ENCODE measurements around the gene NFKB1.
A peak's percentile ranks its signal among the peaks of the same experiment; 100 is the strongest.

Gene NFKB1

GRCh38 chr4:102500352-102500695, 835 bp upstream of the NFKB1 start:
- H3K4me2 ChIP-seq (ENCODE audit: low read length), result peak overlapping the region; percentile 82
- peak overlapping the region; percentile 62 for H3K27ac ChIP-seq (ENCODE audit: low read length)
- no peaks in the 10 kb centered on the region for H3K9me3 ChIP-seq (ENCODE audit: insufficient read depth, low read length)
- H3K9ac ChIP-seq (ENCODE audit: low read length), result peak overlapping the region; percentile 99
- H4K20me1 ChIP-seq (ENCODE audit: insufficient read depth, low read length), result peaks cover 25% of the 10 kb centered on the region
- TF ChIP-seq EZH2phosphoT487 (IDR thresholded peaks at IDR 0.05; ENCODE audit: low read depth) (no peak), CTCF (IDR thresholded peaks at IDR 0.05; ENCODE audit: low read depth, low read length) (peak; percentile 24; the same call in 1 of the 2 replicates)
- H3K79me2 ChIP-seq (ENCODE audit: low read length), result peaks cover 47% of the 10 kb centered on the region
- H3K4me3 ChIP-seq (ENCODE audit: low read length), result peak overlapping the region; percentile 81
- H3K36me3 ChIP-seq (replicated peaks; ENCODE audit: low read depth, low read length), result peaks cover 16% of the 10 kb centered on the region
- peaks cover 27% of the 10 kb centered on the region for H3K4me1 ChIP-seq (ENCODE audit: low read length)
- H3K27me3 ChIP-seq (ENCODE audit: low read depth, low read length), result no peaks in the 10 kb centered on the region
- peak overlapping the region; percentile 64 for H2AFZ ChIP-seq (ENCODE audit: low read depth, low read length)

GRCh38 chr4:102501447-102501696, 213 bp downstream of the NFKB1 start:
- Histone ChIP-seq H2AFZ (ENCODE audit: low read depth, low read length) (no peak overlapping the region), H3K36me3 (replicated peaks; ENCODE audit: low read depth, low read length) (peaks cover 16% of the 10 kb centered on the region), H4K20me1 (ENCODE audit: insufficient read depth, low read length) (peaks cover 35% of the 10 kb centered on the region), H3K4me3 (ENCODE audit: low read length) (peak overlapping the region; percentile 81), H3K9me3 (ENCODE audit: insufficient read depth, low read length) (no peaks in the 10 kb centered on the region), H3K27me3 (ENCODE audit: low read depth, low read length) (no peaks in the 10 kb centered on the region), H3K4me1 (ENCODE audit: low read length) (peaks cover 37% of the 10 kb centered on the region), H3K79me2 (ENCODE audit: low read length) (peaks cover 57% of the 10 kb centered on the region), H3K4me2 (ENCODE audit: low read length) (peak overlapping the region; percentile 82), H3K27ac (ENCODE audit: low read length) (peak overlapping the region; percentile 93), H3K9ac (ENCODE audit: low read length) (peak overlapping the region; percentile 99)
- TF ChIP-seq EZH2phosphoT487 (IDR thresholded peaks at IDR 0.05; ENCODE audit: low read depth) (no peak), CTCF (IDR thresholded peaks at IDR 0.05; ENCODE audit: low read depth, low read length) (no peak)

- no peak overlapping the region for H2AFZ ChIP-seq (ENCODE audit: low read depth, low read length)
- TF ChIP-seq EZH2phosphoT487 (IDR thresholded peaks at IDR 0.05; ENCODE audit: low read depth) (no peak), CTCF (IDR thresholded peaks at IDR 0.05; ENCODE audit: low read depth, low read length) (no peak)
- H3K9ac ChIP-seq (ENCODE audit: low read length), result peak overlapping the region; percentile 99
- no peaks in the 10 kb centered on the region for H3K9me3 ChIP-seq (ENCODE audit: insufficient read depth, low read length)
- peaks cover 41% of the 10 kb centered on the region for H4K20me1 ChIP-seq (ENCODE audit: insufficient read depth, low read length)
- peaks cover 40% of the 10 kb centered on the region for H3K4me1 ChIP-seq (ENCODE audit: low read length)
- H3K36me3 ChIP-seq (replicated peaks; ENCODE audit: low read depth, low read length), result peaks cover 16% of the 10 kb centered on the region
- peak overlapping the region; percentile 81 for H3K4me3 ChIP-seq (ENCODE audit: low read length)
- no peaks in the 10 kb centered on the region for H3K27me3 ChIP-seq (ENCODE audit: low read depth, low read length)
- H3K27ac ChIP-seq (ENCODE audit: low read length), result peak overlapping the region; percentile 93
- peak overlapping the region; percentile 74 for H3K4me2 ChIP-seq (ENCODE audit: low read length)
- peaks cover 68% of the 10 kb centered on the region for H3K79me2 ChIP-seq (ENCODE audit: low read length)
Measured at GRCh38 chr4:102502543-102502818, 1.3 kb downstream of the NFKB1 start.

- no peak for TF ChIP-seq EZH2phosphoT487 (IDR thresholded peaks at IDR 0.05; ENCODE audit: low read depth)
- no peak for TF ChIP-seq CTCF (IDR thresholded peaks at IDR 0.05; ENCODE audit: low read depth, low read length)
- Histone ChIP-seq H3K4me1 (ENCODE audit: low read length) (peaks cover 46% of the 10 kb centered on the region), H3K9ac (ENCODE audit: low read length) (peak overlapping the region; percentile 99), H2AFZ (ENCODE audit: low read depth, low read length) (no peak overlapping the region), H3K4me3 (ENCODE audit: low read length) (peak overlapping the region; percentile 81), H3K4me2 (ENCODE audit: low read length) (peak overlapping the region; percentile 74), H3K36me3 (replicated peaks; ENCODE audit: low read depth, low read length) (peaks cover 16% of the 10 kb centered on the region), H3K27me3 (ENCODE audit: low read depth, low read length) (no peaks in the 10 kb centered on the region), H3K27ac (ENCODE audit: low read length) (peak overlapping the region; percentile 93), H3K79me2 (ENCODE audit: low read length) (peaks cover 77% of the 10 kb centered on the region), H4K20me1 (ENCODE audit: insufficient read depth, low read length) (peaks cover 49% of the 10 kb centered on the region), H3K9me3 (ENCODE audit: insufficient read depth, low read length) (no peaks in the 10 kb centered on the region)
Measured at GRCh38 chr4:102503301-102503746, 2.2 kb downstream of the NFKB1 start.
